GM21390 (cell line): Measurements from ENCODE around the gene WNT2B.

Experiments used
- ATAC-seq: cut with Tn5 transposase; IDR thresholded peaks from one replicate; pipeline ENCODE4 v1.9.1; 2021; ENCODE audit not compliant: unreplicated experiment

Gene WNT2B

GRCh38 chr1:112564081-112564480 lies 55.3 kb downstream of the WNT2B start:
- no peak for ATAC-seq

- ATAC-seq = no peak
These were observed 57.0 kb downstream of the WNT2B start for GRCh38 chr1:112565800-112566199.

- no peak for ATAC-seq
These were observed 66.5 kb downstream of the WNT2B start for GRCh38 chr1:112575154-112575804.

GRCh38 chr1:112576240-112576639 lies 67.5 kb downstream of the WNT2B start:
- ATAC-seq = no peak
